Subcutaneous adipose tissue (tissue), 4 donors: ENCODE measurements around the gene PAPSS1. TPM values are rescaled to one million over a fixed set of nuclear protein-coding genes. Genes with fewer than 3 reads are reported as not detected.

ENCODE experiments used
- total RNA-seq, 4 donors: library from RNA; depleted of rRNA; stranded (reverse); fragments of >200 nt; gene quantifications; one replicate each; pipeline ENCODE4 v1.1.0, GENCODE V29; 2016
- TF ChIP-seq, protein P1 (sequence below): fragments of 450-650 bp; IDR thresholded peaks from one replicate; pipeline ENCODE4 v1.5.1; 2016; ENCODE audit warnings: low read depth, mild to moderate bottlenecking, control low read depth, antibody characterized with exemption, moderate library complexity

The PAPSS1 gene
- total RNA-seq, 4 donors from 2014 or later, result 37.0 to 67.0 (median 44.8) TPM

- TF ChIP-seq, protein P1, sequence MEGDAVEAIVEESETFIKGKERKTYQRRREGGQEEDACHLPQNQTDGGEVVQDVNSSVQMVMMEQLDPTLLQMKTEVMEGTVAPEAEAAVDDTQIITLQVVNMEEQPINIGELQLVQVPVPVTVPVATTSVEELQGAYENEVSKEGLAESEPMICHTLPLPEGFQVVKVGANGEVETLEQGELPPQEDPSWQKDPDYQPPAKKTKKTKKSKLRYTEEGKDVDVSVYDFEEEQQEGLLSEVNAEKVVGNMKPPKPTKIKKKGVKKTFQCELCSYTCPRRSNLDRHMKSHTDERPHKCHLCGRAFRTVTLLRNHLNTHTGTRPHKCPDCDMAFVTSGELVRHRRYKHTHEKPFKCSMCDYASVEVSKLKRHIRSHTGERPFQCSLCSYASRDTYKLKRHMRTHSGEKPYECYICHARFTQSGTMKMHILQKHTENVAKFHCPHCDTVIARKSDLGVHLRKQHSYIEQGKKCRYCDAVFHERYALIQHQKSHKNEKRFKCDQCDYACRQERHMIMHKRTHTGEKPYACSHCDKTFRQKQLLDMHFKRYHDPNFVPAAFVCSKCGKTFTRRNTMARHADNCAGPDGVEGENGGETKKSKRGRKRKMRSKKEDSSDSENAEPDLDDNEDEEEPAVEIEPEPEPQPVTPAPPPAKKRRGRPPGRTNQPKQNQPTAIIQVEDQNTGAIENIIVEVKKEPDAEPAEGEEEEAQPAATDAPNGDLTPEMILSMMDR, result no peak
These were observed 100.3 kb downstream of the PAPSS1 start for GRCh38 chr4:107619731-107620130.

GRCh38 chr4:107619066-107619465 lies 101.0 kb downstream of the PAPSS1 start:
- TF ChIP-seq, protein P1, result no peak

DNA sequence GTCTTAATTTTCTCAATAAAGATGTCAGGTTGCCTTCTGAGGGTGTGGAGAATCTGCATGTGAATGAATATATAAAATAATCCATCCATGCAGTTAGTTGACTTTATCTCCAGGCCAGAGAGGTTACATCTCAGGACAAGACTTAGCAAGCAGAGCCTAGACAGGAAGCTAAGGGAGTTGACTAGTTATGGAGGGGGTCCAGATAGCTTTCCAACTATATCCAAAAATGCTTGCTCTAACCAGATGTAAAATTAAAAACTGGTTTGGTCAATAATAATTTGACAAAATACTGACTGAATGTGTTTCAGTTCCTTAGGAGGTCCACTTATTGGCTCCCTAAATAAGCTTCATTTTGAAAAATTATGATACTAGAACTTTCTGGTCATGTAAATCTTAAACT lies 101.4 kb downstream of the PAPSS1 start:
- TF ChIP-seq, protein P1, result no peak

DNA sequence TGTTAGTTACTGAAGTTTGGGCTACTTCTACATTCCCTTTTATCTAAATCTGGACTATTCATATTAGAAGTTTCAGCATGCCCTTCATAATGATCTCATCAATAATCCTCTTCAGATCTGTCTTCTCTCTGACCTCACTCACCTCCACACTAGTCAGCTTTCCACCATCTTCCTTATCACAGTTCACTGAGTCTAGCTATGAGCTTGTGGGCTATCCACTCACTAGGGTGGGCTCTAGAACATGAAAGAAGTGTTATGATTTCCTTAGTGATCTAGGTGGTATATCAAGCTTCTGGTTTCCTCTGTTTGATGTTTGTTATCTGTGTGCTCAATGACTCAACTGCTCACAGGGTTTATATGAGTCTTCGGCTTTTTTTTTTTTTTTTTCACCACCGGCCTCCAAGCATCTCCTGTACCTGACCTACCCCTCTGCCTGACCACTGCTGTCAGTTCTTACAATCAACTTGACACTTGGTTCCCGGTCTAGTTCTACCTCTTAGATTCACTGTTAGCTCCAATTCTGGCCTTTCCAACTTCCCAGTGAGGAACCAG lies 103.1 kb downstream of the PAPSS1 start:
- TF ChIP-seq, protein P1, result no peak

- TF ChIP-seq, protein P1, result no peak
These were observed 104.2 kb downstream of the PAPSS1 start for GRCh38 chr4:107615809-107616208.

- TF ChIP-seq, protein P1, result no peak
These were observed 116.6 kb downstream of the PAPSS1 start for GRCh38 chr4:107603430-107603829.

DNA sequence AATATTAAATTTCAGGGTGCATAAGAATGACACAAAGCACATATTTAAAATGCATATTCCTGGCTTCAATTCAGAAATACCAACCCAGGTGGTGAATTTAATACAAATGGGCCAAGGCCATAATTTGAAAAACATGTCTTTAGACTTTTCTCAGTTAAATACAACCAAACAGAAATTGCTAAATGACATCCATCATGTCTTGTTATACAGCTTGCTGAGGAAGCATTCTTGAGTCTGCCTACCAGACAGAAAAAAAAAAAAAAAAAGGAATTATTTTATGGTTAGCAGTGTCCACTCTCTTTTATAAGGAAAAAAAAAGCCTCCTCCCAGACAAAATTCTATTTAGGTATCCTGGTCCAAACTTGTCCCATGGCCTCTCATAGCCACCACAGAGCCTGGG lies 119.1 kb downstream of the PAPSS1 start:
- TF ChIP-seq, protein P1, result no peak
